Progenitor cell of endocrine pancreas (in vitro differentiated cells): Measurements from ENCODE around the gene TPCN2. TPM values are rescaled to one million over a fixed set of nuclear protein-coding genes. Genes with fewer than 3 reads are reported as not detected.

Source experiments
- DNase-seq: peaks from one replicate; pipeline ENCODE4 v3.0.0; 2021; ENCODE audit warnings: low spot score; ENCODE audit not compliant: unreplicated experiment
- H3K27ac Mint-ChIP-seq: 2 replicates; pipeline ENCODE4 v1.8.0; 2021; ENCODE audit warnings: mild to moderate bottlenecking, moderate library complexity, mixed read lengths
- H3K27me3 Mint-ChIP-seq: 2 replicates; pipeline ENCODE4 v1.8.0; 2021; ENCODE audit warnings: mixed read lengths
- H3K36me3 Mint-ChIP-seq: 2 replicates; pipeline ENCODE4 v1.8.0; 2022; ENCODE audit warnings: mixed read lengths; ENCODE audit not compliant: insufficient read depth
- H3K4me1 Mint-ChIP-seq: 2 replicates; pipeline ENCODE4 v1.8.0; 2021; ENCODE audit warnings: low read depth, mixed read lengths
- H3K4me3 Mint-ChIP-seq: 2 replicates; pipeline ENCODE4 v1.8.0; 2021; ENCODE audit warnings: low read depth, mild to moderate bottlenecking, moderate library complexity, mixed read lengths
- H3K9me3 Mint-ChIP-seq: 2 replicates; pipeline ENCODE4 v1.8.0; 2021; ENCODE audit warnings: low read depth, mixed read lengths
- CTCF ChIP-seq: fragments of 200-600 bp; sonication (generic); IDR thresholded peaks from one replicate; pipeline ENCODE4 v1.5.0; 2021; ENCODE audit warnings: antibody characterized with exemption, mild to moderate bottlenecking; ENCODE audit not compliant: unreplicated experiment
- total RNA-seq: library from RNA; stranded (reverse); gene quantifications from 2 replicates; pipeline ENCODE4 v1.2.1, GENCODE V29; 2021

Gene TPCN2
- total RNA-seq, 1 donor from 2014 or later = 19.7 TPM

- no peak for TF ChIP-seq CTCF
- peaks cover 18% of the 10 kb centered on the region for H3K27me3 Mint-ChIP-seq
- no peak overlapping the region for H3K27ac Mint-ChIP-seq
- no peaks in the 10 kb centered on the region for H3K9me3 Mint-ChIP-seq
- peaks cover 29% of the 10 kb centered on the region for H3K4me1 Mint-ChIP-seq
- no peak for DNase-seq
- H3K36me3 Mint-ChIP-seq = no peaks in the 10 kb centered on the region
- no peak overlapping the region for H3K4me3 Mint-ChIP-seq
Observed at GRCh38 chr11:69012092-69013008, 36.4 kb upstream of the TPCN2 start.

GRCh38 chr11:69013009-69013951 is 35.5 kb upstream of the TPCN2 start, which contains the start of gene MRGPRF:
MRGPRF (minus strand) TSS chr11:69013246; CDS start chr11:69009901, 3,345 bp downstream.
- Mint-ChIP-seq H3K36me3 (no peaks in the 10 kb centered on the region), H3K27me3 (peaks cover 20% of the 10 kb centered on the region), H3K27ac (no peak within 1 kb of the TSS), H3K9me3 (no peaks in the 10 kb centered on the region), H3K4me3 (no peak within 1 kb of the TSS), H3K4me1 (peaks cover 19% of the 10 kb centered on the region)
- peak; percentile 34 for TF ChIP-seq CTCF
- DNase-seq = no peak

GRCh38 chr11:69014084-69014851 is 34.5 kb upstream of the TPCN2 start:
- H3K4me3 Mint-ChIP-seq = no peak overlapping the region
- H3K9me3 Mint-ChIP-seq = no peaks in the 10 kb centered on the region
- peaks cover 11% of the 10 kb centered on the region for H3K4me1 Mint-ChIP-seq
- DNase-seq = no peak
- TF ChIP-seq CTCF = no peak
- H3K27me3 Mint-ChIP-seq = peaks cover 24% of the 10 kb centered on the region
- no peak overlapping the region for H3K27ac Mint-ChIP-seq
- no peaks in the 10 kb centered on the region for H3K36me3 Mint-ChIP-seq

- Mint-ChIP-seq H3K9me3 (no peaks in the 10 kb centered on the region), H3K4me3 (no peak overlapping the region), H3K27ac (no peak overlapping the region), H3K36me3 (no peaks in the 10 kb centered on the region), H3K4me1 (peaks cover 11% of the 10 kb centered on the region), H3K27me3 (peaks cover 24% of the 10 kb centered on the region)
- no peak for TF ChIP-seq CTCF
- DNase-seq = no peak
Observed at GRCh38 chr11:69014898-69015549, 33.7 kb upstream of the TPCN2 start.
